Measurements from ENCODE around the gene EHD1. TPM values are rescaled to one million over a fixed set of nuclear protein-coding genes. Genes with fewer than 3 reads are reported as not detected.
A peak's percentile ranks its signal among the peaks of the same experiment; 100 is the strongest.

EHD1 gene
- total RNA-seq, 4 donors from 2014 or later, result 35.2 to 93.9 (median 42.6) TPM

GRCh38 chr11:64891880-64892279 lies 13.5 kb upstream of the EHD1 start:
- no peak for DNase-seq (ENCODE audit: low spot score in 2 of 2)
- 74 to 79% methylated on average over 5 of the region's 5 CpGs for WGBS, 2 donors
- Histone ChIP-seq H3K9me3 (no peaks in the 10 kb centered on the region), H3K36me3 (peaks cover 0 to 25% (median 0%) of the 10 kb centered on the region in 3 donors), H3K4me1 (peaks cover 0 to 24% (median 6%) of the 10 kb centered on the region in 4 donors), H3K27ac (peak overlapping the region in 1 of 4 donors; percentile 74), H3K27me3 (no peaks in the 10 kb centered on the region), H3K4me3 (peak overlapping the region in 1 of 4 donors; percentile 26)
- TF ChIP-seq CTCF (IDR thresholded peaks at IDR 0.05), result no peak
- no peak for TF ChIP-seq EP300 (IDR thresholded peaks at IDR 0.05)
- TF ChIP-seq POLR2A (IDR thresholded peaks at IDR 0.05), result no peak

DNA sequence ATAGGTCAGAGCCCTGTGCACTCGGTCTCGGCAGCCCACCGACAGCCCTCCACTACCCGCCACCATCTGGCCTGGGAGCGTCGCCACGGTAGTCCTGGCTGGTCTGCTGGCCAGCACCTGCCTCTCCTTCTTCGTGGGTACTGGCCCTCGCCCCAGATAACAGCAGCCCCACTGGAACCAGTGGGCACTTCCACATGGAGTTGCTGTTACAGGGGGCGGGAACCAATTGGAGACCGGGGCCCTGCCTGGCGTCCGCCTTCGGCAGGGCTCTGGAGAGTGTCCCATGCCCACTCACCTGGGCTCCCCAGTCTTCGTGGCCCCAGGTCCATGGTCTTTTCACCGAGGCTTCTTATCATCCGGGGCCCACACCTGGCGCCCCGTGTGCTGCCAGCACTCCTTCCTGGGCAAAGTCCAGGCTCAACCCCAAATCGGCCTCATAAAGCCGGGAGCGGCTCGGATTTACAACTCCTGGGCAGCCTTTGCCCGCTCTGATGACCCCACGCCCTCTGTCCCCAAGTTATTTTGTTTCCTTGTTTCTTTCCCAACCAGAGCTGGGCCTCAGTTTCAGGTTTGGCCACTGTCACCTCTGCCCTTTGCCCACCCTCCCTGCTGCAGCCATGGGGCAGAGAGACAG lies 12.9 kb upstream of the EHD1 start:
- TF ChIP-seq EP300 (IDR thresholded peaks at IDR 0.05) (no peak), POLR2A (IDR thresholded peaks at IDR 0.05) (no peak), CTCF (IDR thresholded peaks at IDR 0.05) (no peak)
- 80 to 91% methylated on average over 21 to 22 of the region's 25 CpGs for WGBS, 2 donors
- peak overlapping the region in 1 of 4 donors; percentile 27 for H3K4me3 ChIP-seq
- no peaks in the 10 kb centered on the region for H3K27me3 ChIP-seq
- peaks cover 0 to 19% (median 0%) of the 10 kb centered on the region in 3 donors for H3K36me3 ChIP-seq
- H3K4me1 ChIP-seq, result peaks cover 0 to 24% (median 6%) of the 10 kb centered on the region in 4 donors
- DNase-seq (ENCODE audit: low spot score in 2 of 2), result no peak
- peak overlapping the region in 1 of 4 donors; percentile 74 for H3K27ac ChIP-seq
- H3K9me3 ChIP-seq, result no peaks in the 10 kb centered on the region

GRCh38 chr11:64890522-64890939 lies 12.1 kb upstream of the EHD1 start:
- Histone ChIP-seq H3K4me1 (peaks cover 0 to 24% (median 6%) of the 10 kb centered on the region in 4 donors), H3K4me3 (peak overlapping the region in 1 of 4 donors; percentile 27), H3K27ac (peak overlapping the region in 1 of 4 donors; percentile 74), H3K27me3 (no peaks in the 10 kb centered on the region), H3K9me3 (no peaks in the 10 kb centered on the region), H3K36me3 (peaks cover 0 to 11% (median 0%) of the 10 kb centered on the region in 3 donors)
- TF ChIP-seq CTCF (IDR thresholded peaks at IDR 0.05), result no peak
- no peak for TF ChIP-seq POLR2A (IDR thresholded peaks at IDR 0.05)
- TF ChIP-seq EP300 (IDR thresholded peaks at IDR 0.05), result no peak
- no peak for DNase-seq (ENCODE audit: low spot score in 2 of 2)
- 83 to 89% methylated on average over 7 of the region's 7 CpGs for WGBS, 2 donors

DNA sequence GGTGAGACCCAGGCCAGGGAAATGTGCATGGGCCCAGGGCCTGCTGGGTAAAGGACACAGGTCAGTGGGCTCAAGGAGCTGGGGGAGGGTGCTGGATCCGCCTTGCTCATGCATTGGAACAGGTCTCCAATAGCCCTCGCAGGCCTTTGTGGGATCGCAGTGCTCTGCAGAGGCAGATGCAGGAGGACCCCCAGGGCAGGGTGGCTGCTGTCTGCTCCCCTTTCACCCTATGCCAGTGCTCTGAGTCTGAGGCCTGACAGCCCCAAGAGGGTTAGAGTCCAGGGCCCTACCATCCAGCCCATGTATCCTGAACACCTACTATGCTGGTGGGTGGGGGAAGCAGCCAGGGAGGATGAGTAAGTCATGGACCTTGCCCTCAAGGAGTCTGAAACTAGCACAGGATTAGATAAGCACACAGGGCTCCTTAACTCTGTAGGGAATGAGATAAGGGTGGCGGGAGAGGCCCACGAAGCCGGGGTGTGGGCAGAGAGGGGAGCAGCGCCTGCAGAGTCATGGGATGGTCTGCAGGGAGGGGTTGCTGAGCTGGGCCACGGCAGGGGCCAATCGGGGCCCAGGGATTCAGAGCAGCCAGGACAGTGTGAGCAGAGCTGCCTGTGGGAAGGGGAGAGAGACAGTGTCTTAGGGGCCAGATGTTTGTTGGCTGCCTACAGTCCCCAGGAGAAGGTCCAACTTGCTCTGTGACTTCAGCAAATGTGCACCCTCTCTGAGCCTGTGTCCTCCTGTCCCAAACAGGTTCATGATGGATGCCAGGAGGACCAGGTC lies 10.5 kb upstream of the EHD1 start:
- DNase-seq (ENCODE audit: low spot score in 2 of 2), result no peak
- 66 to 78% methylated on average over 8 to 9 of the region's 9 CpGs for WGBS, 2 donors
- Histone ChIP-seq H3K9me3 (no peaks in the 10 kb centered on the region), H3K27ac (peak overlapping the region in 1 of 4 donors; percentile 74), H3K27me3 (no peaks in the 10 kb centered on the region), H3K4me1 (peaks cover 0 to 14% (median 6%) of the 10 kb centered on the region in 4 donors), H3K4me3 (no peak overlapping the region), H3K36me3 (no peaks in the 10 kb centered on the region)
- TF ChIP-seq POLR2A (IDR thresholded peaks at IDR 0.05), result no peak
- no peak for TF ChIP-seq EP300 (IDR thresholded peaks at IDR 0.05)
- TF ChIP-seq CTCF (IDR thresholded peaks at IDR 0.05), result no peak

DNA sequence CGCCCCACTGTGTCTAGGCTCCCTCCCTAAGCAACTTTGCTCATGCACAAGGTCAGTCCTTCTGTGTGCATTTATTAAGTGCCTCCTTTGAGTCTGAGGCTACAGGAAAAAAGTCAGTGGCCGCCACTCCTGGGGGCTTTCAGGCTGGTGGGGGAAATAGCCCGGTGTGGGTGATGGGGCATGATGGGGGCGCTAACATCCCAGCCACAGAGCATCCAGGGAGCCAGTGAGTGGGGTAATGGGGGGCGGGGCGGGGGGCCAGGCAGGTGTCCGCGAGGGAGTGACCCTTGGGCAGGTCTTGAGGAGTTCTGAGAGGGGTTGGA lies 9.9 kb upstream of the EHD1 start:
- peak overlapping the region in 2 of 4 donors; percentile 59 to 80 for H3K27ac ChIP-seq
- WGBS, 2 donors, result 58 to 69% methylated on average over 8 of the region's 8 CpGs
- TF ChIP-seq EP300 (IDR thresholded peaks at IDR 0.05) (no peak), CTCF (IDR thresholded peaks at IDR 0.05) (no peak), POLR2A (IDR thresholded peaks at IDR 0.05) (no peak)

More for the DNA sequence above, 9.9 kb upstream of the EHD1 start:
- Histone ChIP-seq H3K36me3 (no peaks in the 10 kb centered on the region), H3K27me3 (no peaks in the 10 kb centered on the region), H3K4me3 (peak overlapping the region in 2 of 4 donors; percentile 27 to 38), H3K9me3 (no peaks in the 10 kb centered on the region), H3K4me1 (peaks cover 0 to 12% (median 6%) of the 10 kb centered on the region in 4 donors)
- no peak for DNase-seq (ENCODE audit: low spot score in 2 of 2)
